HCT116 (cell line): ENCODE data around the gene TNC.

ENCODE experiments used
- CEBPB ChIP-seq: IDR thresholded peaks from 2 replicates; pipeline ENCODE4 v1.6.1; 2012; ENCODE audit warnings: low read depth
- CTCF ChIP-seq, 3 experiments: fragments of 200-600 bp in 1 of 3; sonication (generic) in 1 of 3; IDR thresholded peaks in 2 of 3; conservative IDR thresholded peaks in 1 of 3; 2 replicates each; pipeline ENCODE4 v1.5.1; 2012 to 2017; ENCODE audit warnings: low read depth in 2 of 3, low read length in 2 of 3, antibody characterized with exemption in 1 of 3, borderline replicate concordance in 1 of 3, control low read depth in 1 of 3, mild to moderate bottlenecking in 1 of 3, mixed read lengths in 1 of 3, mixed run types in 1 of 3, moderate library complexity in 1 of 3; ENCODE audit not compliant: insufficient read depth in 1 of 3
- EZH2 ChIP-seq: fragments of 200-600 bp; sonication (generic); IDR thresholded peaks from 2 replicates; pipeline ENCODE4 v1.6.1; 2017; ENCODE audit warnings: antibody characterized with exemption, mixed run types
- MAX ChIP-seq: IDR thresholded peaks from 2 replicates; pipeline ENCODE4 v1.6.1; 2012
- POLR2A ChIP-seq: IDR thresholded peaks from 2 replicates; pipeline ENCODE4 v1.7.0; 2011; ENCODE audit warnings: borderline replicate concordance; ENCODE audit not compliant: insufficient read depth, insufficient read length; ENCODE audit errors: extremely low read depth
- POLR2AphosphoS5 ChIP-seq: IDR thresholded peaks from 2 replicates; pipeline ENCODE4 v1.6.1; 2011; ENCODE audit warnings: mild to moderate bottlenecking, low read depth, low read length, moderate library complexity
- RAD21 ChIP-seq: IDR thresholded peaks from 2 replicates; pipeline ENCODE4 v1.6.1; 2012; ENCODE audit warnings: low read depth, mild to moderate bottlenecking
- REST ChIP-seq: IDR thresholded peaks from 2 replicates; pipeline ENCODE4 v1.6.1; 2012; ENCODE audit warnings: low read depth
- SP1 ChIP-seq: IDR thresholded peaks from 2 replicates; pipeline ENCODE4 v1.6.1; 2012; ENCODE audit warnings: low read depth
- TCF7L2 ChIP-seq: IDR thresholded peaks from 2 replicates; pipeline ENCODE4 v1.7.0; 2011; ENCODE audit warnings: borderline replicate concordance, inconsistent platforms; ENCODE audit not compliant: insufficient read depth, insufficient read length; ENCODE audit errors: extremely low read depth
- ZFX ChIP-seq: fragments of 450-650 bp; IDR thresholded peaks from 2 replicates; pipeline ENCODE4 v1.6.1; 2017

GRCh38 chr9:115079156-115079555 lies 38.8 kb downstream of the TNC start:
- TF ChIP-seq POLR2A, result no peak
- TF ChIP-seq CTCF (IDR thresholded peaks at IDR 0.05 in 2 of 3, conservative IDR thresholded peaks at IDR 0.05 in 1 of 3; ENCODE audit: borderline replicate concordance in 1 of 3, insufficient read depth in 1 of 3, low read depth in 2 of 3, low read length in 2 of 3), result no peak
- no peak for TF ChIP-seq CEBPB
- TF ChIP-seq EZH2, result no peak
- no peak for TF ChIP-seq POLR2AphosphoS5
- no peak for TF ChIP-seq MAX
- no peak for TF ChIP-seq TCF7L2
- no peak for TF ChIP-seq RAD21
- no peak for TF ChIP-seq REST
- TF ChIP-seq SP1, result no peak
- no peak for TF ChIP-seq ZFX
